ENCODE results near the gene EPHB4.

EPHB4 gene

DNA sequence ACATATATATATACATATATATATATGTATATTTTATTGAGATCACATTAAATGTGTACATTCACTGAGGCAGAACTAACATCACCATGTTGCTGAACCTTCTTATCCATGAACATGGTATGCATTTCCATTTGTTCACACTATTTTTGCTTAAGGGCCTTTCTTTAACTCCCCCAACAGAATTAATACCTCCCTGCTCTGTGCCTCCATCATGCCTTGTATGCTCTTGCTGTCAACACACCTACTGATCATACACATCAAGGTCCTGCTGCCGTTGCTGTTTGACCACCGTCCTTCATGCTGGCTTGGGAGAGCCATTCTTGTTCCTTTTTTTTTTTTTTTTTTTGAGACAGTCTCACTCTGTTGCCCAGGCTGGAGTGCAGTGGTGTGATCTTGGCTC lies 43.5 kb downstream of the EPHB4 start:
- Histone ChIP-seq H3K27ac (no peak overlapping the region), H3K9me3 (no peaks in the 10 kb centered on the region), H3K27me3 (peaks cover 25% of the 10 kb centered on the region), H3K4me3 (ENCODE audit: low read depth in 1 of 2, low read length in 1 of 2) (no peak overlapping the region), H3K4me1 (ENCODE audit: control insufficient read depth in 1 of 2, insufficient read depth in 1 of 2, low read depth in 1 of 2, low read length in 1 of 2) (no peaks in the 10 kb centered on the region), H3K36me3 (no peaks in the 10 kb centered on the region)
- no peak for TF ChIP-seq CTCF (IDR thresholded peaks at IDR 0.05)

DNA sequence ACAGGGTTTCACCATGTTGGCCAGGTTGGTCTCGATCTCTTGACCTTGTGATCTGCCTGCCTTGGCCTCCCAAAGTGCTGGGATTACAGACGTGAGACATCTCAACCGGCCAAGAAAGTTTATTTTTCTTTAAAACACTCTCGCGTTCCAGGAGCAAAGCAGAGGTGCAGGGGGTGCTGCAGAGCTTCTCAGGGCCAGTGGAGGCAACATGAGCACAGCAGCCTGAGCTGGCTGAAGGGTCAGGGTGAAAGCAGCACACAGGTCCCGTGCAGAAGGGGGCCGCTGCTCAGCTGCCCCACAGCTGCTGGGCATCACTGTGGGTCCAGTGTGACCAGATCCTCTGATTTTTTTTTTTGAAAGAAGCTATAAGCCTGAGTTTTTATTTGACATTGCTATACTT lies 46.1 kb downstream of the EPHB4 start:
- no peak overlapping the region for H3K27ac ChIP-seq
- no peak overlapping the region for H3K4me3 ChIP-seq (ENCODE audit: low read depth in 1 of 2, low read length in 1 of 2)
- H3K36me3 ChIP-seq = no peaks in the 10 kb centered on the region
- H3K27me3 ChIP-seq = peaks cover 29% of the 10 kb centered on the region
- no peaks in the 10 kb centered on the region for H3K4me1 ChIP-seq (ENCODE audit: control insufficient read depth in 1 of 2, insufficient read depth in 1 of 2, low read depth in 1 of 2, low read length in 1 of 2)
- H3K9me3 ChIP-seq = no peaks in the 10 kb centered on the region
- no peak for TF ChIP-seq CTCF (IDR thresholded peaks at IDR 0.05)

- H3K36me3 ChIP-seq = no peaks in the 10 kb centered on the region
- H3K4me3 ChIP-seq (ENCODE audit: low read depth in 1 of 2, low read length in 1 of 2) = no peak overlapping the region
- no peaks in the 10 kb centered on the region for H3K4me1 ChIP-seq (ENCODE audit: control insufficient read depth in 1 of 2, insufficient read depth in 1 of 2, low read depth in 1 of 2, low read length in 1 of 2)
- no peak for TF ChIP-seq CTCF (IDR thresholded peaks at IDR 0.05)
- H3K27me3 ChIP-seq = peaks cover 18% of the 10 kb centered on the region
- no peaks in the 10 kb centered on the region for H3K9me3 ChIP-seq
- no peak overlapping the region for H3K27ac ChIP-seq
Observed at GRCh38 chr7:100779359-100779758, 48.0 kb downstream of the EPHB4 start.

GRCh38 chr7:100778061-100778621 lies 49.2 kb downstream of the EPHB4 start:
- no peak for TF ChIP-seq CTCF (IDR thresholded peaks at IDR 0.05)
- Histone ChIP-seq H3K36me3 (no peaks in the 10 kb centered on the region), H3K4me1 (ENCODE audit: control insufficient read depth in 1 of 2, insufficient read depth in 1 of 2, low read depth in 1 of 2, low read length in 1 of 2) (no peaks in the 10 kb centered on the region), H3K27ac (no peak overlapping the region), H3K9me3 (no peaks in the 10 kb centered on the region), H3K4me3 (ENCODE audit: low read depth in 1 of 2, low read length in 1 of 2) (no peak overlapping the region), H3K27me3 (peaks cover 20% of the 10 kb centered on the region)

- H3K36me3 ChIP-seq = no peaks in the 10 kb centered on the region
- no peak for TF ChIP-seq CTCF (IDR thresholded peaks at IDR 0.05)
- H3K27me3 ChIP-seq = peaks cover 22% of the 10 kb centered on the region
- no peaks in the 10 kb centered on the region for H3K4me1 ChIP-seq (ENCODE audit: control insufficient read depth in 1 of 2, insufficient read depth in 1 of 2, low read depth in 1 of 2, low read length in 1 of 2)
- H3K9me3 ChIP-seq = no peaks in the 10 kb centered on the region
- H3K4me3 ChIP-seq (ENCODE audit: low read depth in 1 of 2, low read length in 1 of 2) = no peak overlapping the region
- H3K27ac ChIP-seq = no peak overlapping the region
Observed at GRCh38 chr7:100773491-100773890, 53.8 kb downstream of the EPHB4 start.

GRCh38 chr7:100768784-100769183 lies 58.5 kb downstream of the EPHB4 start:
- no peak overlapping the region for H3K27ac ChIP-seq
- no peaks in the 10 kb centered on the region for H3K9me3 ChIP-seq
- H3K4me1 ChIP-seq (ENCODE audit: control insufficient read depth in 1 of 2, insufficient read depth in 1 of 2, low read depth in 1 of 2, low read length in 1 of 2) = no peaks in the 10 kb centered on the region
- H3K4me3 ChIP-seq (ENCODE audit: low read depth in 1 of 2, low read length in 1 of 2) = no peak overlapping the region
- no peaks in the 10 kb centered on the region for H3K36me3 ChIP-seq
- H3K27me3 ChIP-seq = peaks cover 9% of the 10 kb centered on the region
- TF ChIP-seq CTCF (IDR thresholded peaks at IDR 0.05) = no peak

All from neutrophil (primary cell).